ENCODE results near the gene ZNF79. TPM values are rescaled to one million over a fixed set of nuclear protein-coding genes. Genes with fewer than 3 reads are reported as not detected.

ZNF79 gene
- total and polyA plus RNA-seq, 2 of the 8 experiments (the other 6 are each of a cell fraction or from before 2014, with no cell fraction given) = 2.4 to 7.4 TPM

DNA sequence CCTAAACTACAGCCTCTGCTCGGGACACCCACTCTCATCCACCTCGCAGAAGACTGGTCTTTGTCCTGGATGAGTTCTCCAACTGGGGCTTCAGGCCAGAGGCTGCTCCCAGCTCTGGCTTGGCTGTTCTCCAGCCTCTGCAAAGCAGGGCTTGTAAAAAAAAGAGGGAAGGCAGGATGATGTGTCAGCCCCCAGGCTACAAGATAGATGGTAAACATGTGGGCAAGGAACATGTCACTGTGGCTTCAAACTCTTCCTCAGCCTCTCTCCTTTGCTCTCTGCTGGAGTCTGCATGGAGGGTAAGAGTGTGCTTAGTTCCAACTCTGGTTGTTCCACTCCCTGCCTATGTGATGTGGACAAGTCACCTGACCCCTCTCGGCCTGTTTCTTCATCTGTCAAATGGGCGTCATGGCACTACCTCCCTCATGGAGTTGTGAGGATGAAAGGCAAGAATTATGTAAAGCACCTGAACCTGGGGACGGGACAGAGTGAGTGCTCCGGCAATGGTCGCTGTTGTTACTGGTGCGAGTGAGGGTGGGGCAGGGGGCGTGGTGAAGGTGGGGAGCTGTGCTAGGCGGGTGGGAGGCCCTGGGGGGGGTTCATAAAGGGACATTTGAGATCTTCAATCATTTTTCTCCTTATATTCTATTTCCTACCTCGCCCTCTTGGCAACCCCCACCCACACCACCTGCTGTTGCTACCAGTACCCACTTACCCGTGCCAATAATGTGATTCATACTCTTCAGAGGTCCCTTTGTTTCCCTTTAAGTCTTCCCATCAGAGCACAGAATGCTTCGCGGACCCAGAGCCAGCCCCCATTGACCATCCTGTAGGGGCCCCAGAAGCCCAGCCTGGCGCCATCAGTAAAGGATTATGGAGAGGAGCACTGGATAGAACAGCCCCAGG is 6.8 kb upstream of the ZNF79 start (continued):
- TF ChIP-seq TAF1 (IDR thresholded peaks at IDR 0.05; ENCODE audit: low read depth, low read length) = no peak

All from H1 (cell line).